ENCODE measurements around the gene RFX3.
A peak's percentile ranks its signal among the peaks of the same experiment; 100 is the strongest.

Gene RFX3

GRCh38 chr9:3525836-3526164 is at the start of gene RFX3:
Gene RFX3 (minus strand): TSS chr9:3526001. CDS start chr9:3395588, 130,413 bp downstream.
- peak; percentile 95 for DNase-seq

- DNase-seq = no peak
These were observed 45.7 kb upstream of the RFX3 start for GRCh38 chr9:3571500-3571899.

GRCh38 chr9:3569529-3569928 is 43.7 kb upstream of the RFX3 start:
- no peak for DNase-seq

- no peak for DNase-seq
These were observed 42.2 kb upstream of the RFX3 start for GRCh38 chr9:3567988-3568387.

- no peak for DNase-seq
These were observed 27.4 kb upstream of the RFX3 start for GRCh38 chr9:3553076-3553765.

- DNase-seq = no peak
These were observed 23.4 kb upstream of the RFX3 start for GRCh38 chr9:3549225-3549624.

- no peak for DNase-seq
These were observed 22.8 kb upstream of the RFX3 start for GRCh38 chr9:3548648-3549047.

GRCh38 chr9:3541206-3541605 is 15.4 kb upstream of the RFX3 start:
- DNase-seq = no peak

- DNase-seq = no peak
These were observed 9.0 kb upstream of the RFX3 start for GRCh38 chr9:3534614-3535404.

GRCh38 chr9:3532158-3532557 is 6.4 kb upstream of the RFX3 start:
- DNase-seq = no peak

GRCh38 chr9:3528451-3528850 is 2.6 kb upstream of the RFX3 start:
- DNase-seq = peak; percentile 64

GRCh38 chr9:3526997-3527940 is 1.5 kb upstream of the RFX3 start:
- DNase-seq = no peak

- DNase-seq = peak; percentile 90
These were observed 580 bp upstream of the RFX3 start for GRCh38 chr9:3526165-3526996.

GRCh38 chr9:3525096-3525835 is 535 bp downstream of the RFX3 start:
- DNase-seq = no peak

- no peak for DNase-seq
These were observed 3.8 kb downstream of the RFX3 start for GRCh38 chr9:3521966-3522365.

- DNase-seq = no peak
These were observed 5.2 kb downstream of the RFX3 start for GRCh38 chr9:3520564-3520963.

- no peak for DNase-seq
These were observed 8.3 kb downstream of the RFX3 start for GRCh38 chr9:3517377-3518048.

GRCh38 chr9:3516667-3517330 is 9.0 kb downstream of the RFX3 start:
- no peak for DNase-seq

- no peak for DNase-seq
These were observed 10.4 kb downstream of the RFX3 start for GRCh38 chr9:3515405-3515804.

- DNase-seq = no peak
These were observed 11.0 kb downstream of the RFX3 start for GRCh38 chr9:3514786-3515185.
